HepG2 (cell line): ENCODE measurements around the gene TVP23A. TPM values are rescaled to one million over a fixed set of nuclear protein-coding genes. Genes with fewer than 3 reads are reported as not detected.

ENCODE experiments used
- ATM ChIP-seq: fragments of 450-650 bp; IDR thresholded peaks from 2 replicates; pipeline ENCODE4 v1.7.1; 2017; ENCODE audit warnings: mild to moderate bottlenecking, borderline replicate concordance
- BATF2 ChIP-seq: sonication (generic); formaldehyde crosslinking; IDR thresholded peaks from 2 replicates; pipeline ENCODE4 v1.8.0; 2022; ENCODE audit warnings: mild to moderate bottlenecking, missing genetic modification reagents, moderate library complexity
- CEBPG ChIP-seq: IDR thresholded peaks from 2 replicates; pipeline ENCODE4 v1.6.1; 2016
- FOXA1 ChIP-seq, 2 experiments: fragments of 450-650 bp in 1 of 2; sonication (generic) in 1 of 2; formaldehyde crosslinking in 1 of 2; IDR thresholded peaks; 2 replicates each; pipeline versions ENCODE4 v1.4.0 to v1.6.1; 2016 to 2020; ENCODE audit warnings: missing genetic modification reagents in 1 of 2
- KDM5B ChIP-seq: sonication (generic); formaldehyde crosslinking; IDR thresholded peaks from 2 replicates; pipeline ENCODE4 v1.4.0; 2020; ENCODE audit warnings: missing genetic modification reagents, mild to moderate bottlenecking, borderline replicate concordance
- MNT ChIP-seq: fragments of 450-650 bp; IDR thresholded peaks from 2 replicates; pipeline ENCODE4 v1.6.1; 2016
- RFXANK ChIP-seq: IDR thresholded peaks from 2 replicates; pipeline ENCODE4 v1.6.1; 2016
- SP140L ChIP-seq: sonication (generic); formaldehyde crosslinking; IDR thresholded peaks from 2 replicates; pipeline ENCODE4 v1.4.0; 2020; ENCODE audit warnings: missing genetic modification reagents, borderline replicate concordance
- ZBTB7A ChIP-seq: sonication (generic); formaldehyde crosslinking; IDR thresholded peaks from 2 replicates; pipeline ENCODE4 v1.8.0; 2022; ENCODE audit warnings: mild to moderate bottlenecking, missing genetic modification reagents
- ZIK1 ChIP-seq: sonication (generic); formaldehyde crosslinking; IDR thresholded peaks from 2 replicates; pipeline ENCODE4 v1.5.0; 2020; ENCODE audit warnings: mild to moderate bottlenecking, low read depth, missing genetic modification reagents, borderline replicate concordance
- ZNF143 ChIP-seq: sonication (generic); formaldehyde crosslinking; IDR thresholded peaks from 2 replicates; pipeline ENCODE4 v1.4.0; 2020; ENCODE audit warnings: missing genetic modification reagents
- ZNF17 ChIP-seq: sonication (generic); formaldehyde crosslinking; IDR thresholded peaks from 2 replicates; pipeline ENCODE4 v1.5.0; 2020; ENCODE audit warnings: mild to moderate bottlenecking, missing genetic modification reagents
- ZNF280D ChIP-seq: sonication (generic); formaldehyde crosslinking; IDR thresholded peaks from 2 replicates; pipeline ENCODE4 v1.5.1; 2020; ENCODE audit warnings: mild to moderate bottlenecking, missing genetic modification reagents
- ZNF496 ChIP-seq: sonication (generic); formaldehyde crosslinking; IDR thresholded peaks from 2 replicates; pipeline ENCODE4 v1.8.1; 2023; ENCODE audit warnings: mild to moderate bottlenecking, moderate library complexity, missing genetic modification reagents; ENCODE audit not compliant: insufficient replicate concordance
- ZNF7 ChIP-seq: IDR thresholded peaks from 2 replicates; pipeline ENCODE4 v1.6.1; 2016; ENCODE audit warnings: missing biosample characterization, missing genetic modification reagents
- polyA plus RNA-seq, 8 experiments: library from polyadenylated mRNA; depleted of rRNA in 3 of 8; stranded (reverse) in 7 of 8; unstranded in 1 of 8; fragments of >200 nt; fragmentation: Illumina TruSeq in 4 of 8; extraction: Trizol in 4 of 8; gene quantifications; 2 replicates each; pipeline versions ENCODE4 v1.2.1 to v1.2.3, GENCODE V29; 2011 to 2016; ENCODE audit warnings: low read depth in 4 of 8, missing spikeins in 1 of 8, mixed read lengths in 1 of 8; ENCODE audit not compliant: insufficient read depth in 1 of 8
- total RNA-seq, 5 experiments: library from RNA; depleted of rRNA; stranded (reverse); fragments of >200 nt; fragmentation: Illumina TruSeq; extraction: Trizol; gene quantifications; 2 replicates each; pipeline ENCODE4 v1.2.3, GENCODE V29; 2016; ENCODE audit warnings: low read depth in 1 of 5
- TF ChIP-seq, protein P1 (sequence below): sonication (generic); formaldehyde crosslinking; IDR thresholded peaks from 2 replicates; pipeline ENCODE4 v1.5.0; 2020; ENCODE audit warnings: missing genetic modification reagents

The TVP23A gene
- total and polyA plus RNA-seq, 2 of the 13 experiments (the other 11 are each of a cell fraction or from before 2014, with no cell fraction given) = not detected

DNA sequence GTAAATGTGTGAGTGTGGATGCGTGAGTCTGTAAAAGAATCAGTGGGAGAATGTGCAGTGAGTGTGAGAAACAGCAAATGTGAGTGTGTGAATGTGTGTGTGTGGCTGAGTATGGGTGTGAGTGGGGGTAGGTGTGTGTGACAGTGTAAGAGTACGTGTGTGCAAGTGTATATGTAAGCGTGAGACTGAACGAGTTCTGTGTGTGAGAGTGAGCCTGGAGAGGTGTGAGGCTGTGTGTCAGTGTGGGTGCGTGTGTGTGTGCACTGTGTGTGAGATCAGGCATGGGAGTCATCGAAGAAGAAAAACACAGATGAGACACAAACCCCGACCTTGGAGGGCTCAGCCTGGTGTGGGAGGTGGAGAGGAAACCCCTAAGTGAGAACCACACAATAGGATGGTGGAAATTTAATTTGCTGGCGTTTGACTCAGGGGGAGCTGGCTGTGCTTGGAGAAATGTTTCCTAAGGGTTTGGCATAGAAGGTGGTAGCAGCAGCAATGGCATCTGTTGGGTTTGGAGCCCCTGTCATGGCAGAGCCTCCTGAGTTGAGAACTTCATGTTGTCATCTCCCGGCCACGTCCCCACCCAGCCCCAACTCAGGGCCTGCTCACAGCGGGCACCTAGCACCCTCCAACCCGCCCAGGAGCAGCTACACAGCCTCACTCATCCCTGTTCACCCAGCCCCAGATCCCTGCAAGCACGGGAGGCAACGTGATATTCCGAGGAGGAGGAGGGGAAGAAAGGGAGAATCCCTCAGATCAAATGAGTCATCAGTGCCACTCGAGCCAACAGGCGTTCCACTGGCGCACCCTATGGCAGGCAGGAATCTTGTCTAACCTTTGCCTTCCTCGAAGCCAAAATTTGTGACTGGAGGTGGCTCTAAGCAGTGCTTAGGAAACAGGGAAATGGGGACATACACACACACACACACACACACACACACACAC lies 89.2 kb downstream of the TVP23A start (continued):
- TF ChIP-seq ZIK1 (CRISPR knock-in tag) (no peak), ZNF280D (CRISPR knock-in tag) (no peak), CEBPG (CRISPR knock-in tag) (no peak), SP140L (CRISPR knock-in tag) (no peak), RFXANK (CRISPR knock-in tag) (no peak), BATF2 (no peak), ZNF496 (no peak), ATM (0 out of 2 replicates have a peak, but pooled peaks have one; percentile 81), KDM5B (CRISPR knock-in tag) (no peak), ZNF17 (no peak), ZNF143 (CRISPR knock-in tag) (no peak), MNT (peak; percentile 40), ZBTB7A (CRISPR knock-in tag) (peak; percentile 51; the same call in 1 of the 2 replicates), FOXA1 (IDR thresholded peaks at IDR 0.05) (peak; percentile 38; the same call in 1 of the 2 replicates), FOXA1 (CRISPR knock-in tag; IDR thresholded peaks at IDR 0.05) (no peak), ZNF7 (no peak)
- TF ChIP-seq, protein P1, sequence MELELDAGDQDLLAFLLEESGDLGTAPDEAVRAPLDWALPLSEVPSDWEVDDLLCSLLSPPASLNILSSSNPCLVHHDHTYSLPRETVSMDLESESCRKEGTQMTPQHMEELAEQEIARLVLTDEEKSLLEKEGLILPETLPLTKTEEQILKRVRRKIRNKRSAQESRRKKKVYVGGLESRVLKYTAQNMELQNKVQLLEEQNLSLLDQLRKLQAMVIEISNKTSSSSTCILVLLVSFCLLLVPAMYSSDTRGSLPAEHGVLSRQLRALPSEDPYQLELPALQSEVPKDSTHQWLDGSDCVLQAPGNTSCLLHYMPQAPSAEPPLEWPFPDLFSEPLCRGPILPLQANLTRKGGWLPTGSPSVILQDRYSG (CRISPR knock-in tag) = no peak
